Activated CD4-positive, alpha-beta memory T cell treated with anti-CD3 and anti-CD28 coated beads for 36 hours (primary cell): ENCODE measurements around the gene LYZL2. TPM values are rescaled to one million over a fixed set of nuclear protein-coding genes. Genes with fewer than 3 reads are reported as not detected.
"Not testable (repeated sequence)": the region's sequence is repeated elsewhere in the genome, so short reads cannot be mapped to it uniquely, and the experiment has no call there.

Experiments used
- CTCF ChIA-PET: fragments of 350-600 bp; sonication (Branson Sonifier 250); formaldehyde crosslinking; loops from one replicate; lab custom pipeline; 2021; ENCODE audit warnings: antibody characterized with exemption, inconsistent platforms; lab: Charles Lee
- POLR2A ChIA-PET: fragments of 350-600 bp; sonication (Branson Sonifier 250); formaldehyde crosslinking; loops from one replicate; lab custom pipeline; 2021; ENCODE audit warnings: antibody characterized with exemption; lab: Charles Lee
- DNase-seq: peaks from one replicate; pipeline ENCODE4 v3.0.0-alpha.2; 2020
- H3K27ac Mint-ChIP-seq: one replicate; pipeline ENCODE4 v1.8.0; 2021; ENCODE audit warnings: mixed read lengths
- H3K27me3 Mint-ChIP-seq: one replicate; pipeline ENCODE4 v1.8.0; 2021; ENCODE audit warnings: mixed read lengths
- H3K36me3 Mint-ChIP-seq: one replicate; pipeline ENCODE4 v1.8.0; 2021; ENCODE audit warnings: mixed read lengths
- H3K4me1 Mint-ChIP-seq: one replicate; pipeline ENCODE4 v1.8.0; 2021; ENCODE audit warnings: low read depth, mixed read lengths
- H3K4me3 Mint-ChIP-seq: one replicate; pipeline ENCODE4 v1.8.0; 2021; ENCODE audit warnings: mild to moderate bottlenecking, mixed read lengths
- H3K9me3 Mint-ChIP-seq: one replicate; pipeline ENCODE4 v1.8.0; 2021; ENCODE audit warnings: mixed read lengths
- intact Hi-C: fragments of 100-400 bp; cut with micrococcal nuclease; formaldehyde crosslinking; loops from one replicate; pipeline ENCODE4 v1.15.1; 2023
- total RNA-seq, 2 experiments: library from RNA; stranded (reverse); gene quantifications; one replicate each; pipeline ENCODE4 v1.2.3, GENCODE V29; 2021

Gene LYZL2
- total RNA-seq = not detected

GRCh38 chr10:30629653-30630052 is at the start of gene LYZL2:
TSS of gene LYZL2 (minus strand) at chr10:30629753. CDS start at chr10:30626915, 2,838 bp downstream.
- no peak within 1 kb of the TSS for H3K27ac Mint-ChIP-seq
- no peaks in the 10 kb centered on the region for H3K9me3 Mint-ChIP-seq
- no peak for DNase-seq
- no peaks in the 10 kb centered on the region for H3K36me3 Mint-ChIP-seq
- ChIA-PET CTCF (interaction anchor here (1.6 kb wide), 1 partner anchor 10 kb away, joined by 9 read pairs; no protein-coding TSS in a partner anchor), POLR2A (no interaction called here)
- H3K27me3 Mint-ChIP-seq = peaks cover 10% of the 10 kb centered on the region
- H3K4me1 Mint-ChIP-seq = no peaks in the 10 kb centered on the region
- intact Hi-C loops = no loop called here
- H3K4me3 Mint-ChIP-seq = no peak within 1 kb of the TSS

DNA sequence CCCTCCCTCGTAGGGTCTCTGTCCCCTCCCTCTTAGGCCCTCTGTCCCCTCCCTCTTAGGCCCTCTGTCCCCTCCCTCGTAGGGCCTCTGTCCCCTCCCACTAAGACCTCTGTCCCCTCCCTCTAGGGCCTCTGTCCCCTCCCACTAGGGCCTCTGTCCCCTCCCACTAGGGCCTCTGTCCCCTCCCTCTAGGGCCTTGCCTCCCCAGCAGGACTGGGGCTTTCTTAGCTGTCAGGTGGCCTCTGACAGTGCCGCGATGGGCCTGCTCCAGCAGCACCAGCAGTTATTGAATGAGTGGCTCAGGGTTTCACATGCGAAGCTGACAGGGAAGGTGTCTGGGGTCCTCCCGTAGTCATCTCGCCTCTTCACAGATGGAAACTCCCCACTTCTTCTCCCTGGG is 48.1 kb upstream of the LYZL2 start:
- H3K27ac Mint-ChIP-seq, H3K4me3 Mint-ChIP-seq, H3K27me3 Mint-ChIP-seq, POLR2A ChIA-PET, H3K36me3 Mint-ChIP-seq, CTCF ChIA-PET, intact Hi-C loops: not testable (repeated sequence)
- peaks cover 52% of the 10 kb centered on the region for H3K4me1 Mint-ChIP-seq
- peak; percentile 81 for DNase-seq
- peaks cover 16% of the 10 kb centered on the region for H3K9me3 Mint-ChIP-seq

DNA sequence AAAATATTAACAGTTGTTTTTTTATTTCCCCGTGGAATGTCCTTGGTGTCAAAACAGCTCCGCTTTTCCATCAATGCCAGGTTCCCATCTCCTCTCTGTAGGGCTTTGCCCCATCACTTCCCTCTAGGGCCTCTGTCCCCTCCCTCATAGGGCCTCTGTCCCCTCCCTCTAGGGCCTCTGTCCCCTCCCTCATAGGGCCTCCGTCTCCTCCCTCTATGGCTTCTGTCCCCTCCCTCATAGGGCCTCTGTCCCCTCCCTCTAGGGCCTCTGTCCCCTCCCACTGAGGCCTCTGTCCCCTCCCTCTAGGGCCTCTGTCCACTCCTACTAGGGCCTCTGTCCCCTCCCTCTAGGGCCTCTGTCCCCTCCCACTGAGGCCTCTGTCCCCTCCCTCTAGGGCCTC is 47.6 kb upstream of the LYZL2 start:
- H3K4me1 Mint-ChIP-seq = peaks cover 52% of the 10 kb centered on the region
- DNase-seq = peak; percentile 52

DNA sequence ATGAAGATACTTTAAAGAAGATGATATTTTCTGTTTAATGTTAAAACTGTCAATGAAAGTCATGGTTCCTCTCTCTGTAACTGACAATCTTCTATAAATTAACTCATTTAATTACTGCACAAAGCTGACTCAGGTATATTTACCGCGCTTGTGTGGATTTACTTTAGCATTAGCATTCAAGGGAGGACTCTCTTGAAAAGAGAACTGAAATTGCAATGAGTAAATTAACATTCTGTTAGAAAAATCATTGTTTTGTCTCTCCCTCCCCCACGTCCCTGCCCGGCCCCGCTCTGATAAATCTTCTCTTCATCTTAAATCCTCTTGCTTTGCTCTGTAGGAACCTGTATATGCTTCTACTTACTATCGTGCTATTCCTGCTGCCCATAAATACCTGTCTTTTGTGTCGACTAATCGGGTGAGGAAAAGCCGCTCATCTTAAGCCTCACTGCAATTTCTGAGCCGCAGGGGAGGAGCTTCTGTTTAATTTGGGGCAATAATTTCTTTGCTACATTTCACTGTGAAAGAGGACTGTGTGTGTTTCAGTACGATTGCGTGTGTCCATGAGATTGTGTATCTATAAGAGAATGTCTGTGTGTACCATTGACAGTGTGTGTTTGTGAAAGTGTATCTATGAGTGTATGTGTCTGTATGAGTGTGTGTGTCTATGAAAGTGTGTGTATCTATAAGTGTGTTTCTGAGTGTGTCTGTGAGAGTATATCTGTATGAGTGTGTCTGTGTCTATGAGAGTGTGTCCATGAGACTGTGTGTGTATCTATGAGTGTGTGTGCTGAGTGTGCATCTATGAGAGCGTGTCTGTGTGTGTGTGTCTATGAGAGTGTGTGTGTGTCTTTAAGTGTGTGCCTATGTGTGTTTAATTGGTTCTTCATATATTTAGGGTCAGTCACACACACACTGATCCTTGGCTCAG is 46.5 kb upstream of the LYZL2 start:
- ChIA-PET POLR2A (interaction anchor here (0.6 kb wide), 1 partner anchor 19 kb away, joined by 3 read pairs; no protein-coding TSS in a partner anchor), CTCF (interaction anchor here (1.0 kb wide), 1 partner anchor 11 kb away, joined by 4 read pairs; no protein-coding TSS in a partner anchor)
- Mint-ChIP-seq H3K9me3 (peaks cover 16% of the 10 kb centered on the region), H3K27ac (no peak overlapping the region), H3K4me1 (peaks cover 49% of the 10 kb centered on the region), H3K4me3 (no peak overlapping the region), H3K36me3 (peaks cover 5% of the 10 kb centered on the region), H3K27me3 (peaks cover 9% of the 10 kb centered on the region)
- no peak for DNase-seq
- intact Hi-C loops = no loop called here

More for the DNA sequence above, 47.6 kb upstream of the LYZL2 start:
- H3K36me3 Mint-ChIP-seq, CTCF ChIA-PET, POLR2A ChIA-PET, H3K27me3 Mint-ChIP-seq, intact Hi-C loops: not testable (repeated sequence)
- Mint-ChIP-seq H3K9me3 (peaks cover 16% of the 10 kb centered on the region), H3K4me3 (peak overlapping the region; percentile 28), H3K27ac (peak overlapping the region; percentile 72)

- no peak for DNase-seq
- Mint-ChIP-seq H3K36me3 (no peaks in the 10 kb centered on the region), H3K4me1 (peaks cover 45% of the 10 kb centered on the region), H3K9me3 (peaks cover 8% of the 10 kb centered on the region), H3K27me3 (peaks cover 12% of the 10 kb centered on the region), H3K4me3 (peak overlapping the region; percentile 8), H3K27ac (peak overlapping the region; percentile 64)
- CTCF ChIA-PET = no interaction called here
- POLR2A ChIA-PET = no interaction called here
- intact Hi-C loops = no loop called here
Observed at GRCh38 chr10:30674796-30675195, 45.2 kb upstream of the LYZL2 start.

- H3K36me3 Mint-ChIP-seq = not testable (repeated sequence)
Observed at GRCh38 chr10:30673262-30673661, 43.7 kb upstream of the LYZL2 start.

GRCh38 chr10:30672338-30672737 is 42.8 kb upstream of the LYZL2 start:
- POLR2A ChIA-PET = interaction anchor here (2.1 kb wide), 1 partner anchor 29 kb away, joined by 7 read pairs; no protein-coding TSS in a partner anchor
- CTCF ChIA-PET = interaction anchor here (0.7 to 4.3 kb wide), 6 partner anchors 32 to 280 kb away, joined by 3 to 62 read pairs (median 5); no protein-coding TSS in a partner anchor
- DNase-seq, intact Hi-C loops, H3K36me3 Mint-ChIP-seq, H3K9me3 Mint-ChIP-seq: not testable (repeated sequence)
- Mint-ChIP-seq H3K4me3 (peak overlapping the region; percentile 36), H3K27me3 (peaks cover 16% of the 10 kb centered on the region), H3K4me1 (peaks cover 31% of the 10 kb centered on the region), H3K27ac (peak overlapping the region; percentile 72)

More at GRCh38 chr10:30673262-30673661, 43.7 kb upstream of the LYZL2 start:
- H3K9me3 Mint-ChIP-seq, CTCF ChIA-PET, H3K4me3 Mint-ChIP-seq, DNase-seq, intact Hi-C loops, POLR2A ChIA-PET, H3K27ac Mint-ChIP-seq: not testable (repeated sequence)
- peaks cover 15% of the 10 kb centered on the region for H3K27me3 Mint-ChIP-seq
- peaks cover 35% of the 10 kb centered on the region for H3K4me1 Mint-ChIP-seq

DNA sequence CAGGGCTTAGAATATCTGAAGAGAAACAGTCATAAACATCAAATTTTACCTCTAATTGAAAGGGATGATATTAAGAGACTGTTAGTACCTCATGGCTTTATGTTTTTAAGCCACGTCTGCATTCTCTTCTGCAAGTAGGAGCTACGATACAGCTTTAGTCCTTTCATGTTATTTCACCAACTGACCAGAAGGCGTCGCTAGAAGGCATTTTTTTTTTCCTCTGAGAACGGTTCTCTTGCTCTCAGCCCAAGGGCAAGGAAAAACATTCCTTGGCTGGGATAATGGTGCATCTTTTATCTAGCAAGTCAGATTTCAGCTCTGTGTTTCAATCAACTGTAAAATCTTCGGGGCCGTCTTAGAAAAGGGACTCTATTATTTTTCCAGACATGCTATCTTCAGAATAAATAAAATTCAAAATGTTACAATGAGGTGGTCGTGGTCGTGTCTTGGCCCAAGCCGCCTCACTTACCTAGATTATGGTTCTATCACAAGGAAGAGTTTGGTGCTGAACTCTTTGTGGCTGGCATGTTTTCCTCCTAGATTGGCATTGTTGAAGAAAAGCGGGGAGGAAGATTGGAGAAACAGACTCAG is 41.6 kb upstream of the LYZL2 start:
- POLR2A ChIA-PET = interaction anchor here (0.6 to 2.1 kb wide), 4 partner anchors 10 to 936 kb away, joined by 3 to 7 read pairs (median 3); no protein-coding TSS in a partner anchor
- no peak for DNase-seq
- intact Hi-C loops = no loop called here

GRCh38 chr10:30667982-30668381 is 38.4 kb upstream of the LYZL2 start:
- intact Hi-C loops = not testable (repeated sequence)

More for the DNA sequence above, 41.6 kb upstream of the LYZL2 start:
- Mint-ChIP-seq H3K4me1 (peaks cover 31% of the 10 kb centered on the region), H3K27ac (peak overlapping the region; percentile 52), H3K27me3 (peaks cover 17% of the 10 kb centered on the region), H3K36me3 (no peaks in the 10 kb centered on the region), H3K4me3 (peak overlapping the region; percentile 49), H3K9me3 (no peaks in the 10 kb centered on the region)
- CTCF ChIA-PET = interaction anchor here (0.6 to 4.3 kb wide), 35 partner anchors 10 to 1266 kb away, joined by 3 to 62 read pairs (median 4); no protein-coding TSS in a partner anchor

DNA sequence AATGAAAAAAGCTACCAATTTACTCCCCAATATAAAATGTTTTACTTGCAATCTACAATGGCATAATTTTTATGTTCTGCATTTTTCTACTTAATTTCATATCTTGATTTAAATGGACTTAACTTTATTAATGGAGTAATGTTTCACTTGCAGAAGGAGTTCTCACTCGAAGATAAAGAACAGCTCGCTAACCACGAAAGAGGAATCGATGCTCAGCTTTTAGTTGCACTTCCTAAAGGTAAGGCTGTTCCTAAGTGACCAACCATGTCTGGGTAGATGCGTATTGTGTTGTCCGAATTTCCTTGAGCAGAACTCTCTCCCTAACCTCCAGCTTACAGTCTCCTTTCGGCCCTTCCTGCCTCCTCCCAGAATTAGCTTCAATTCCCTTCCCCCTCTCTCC is 33.9 kb upstream of the LYZL2 start:
- CTCF ChIA-PET, H3K4me3 Mint-ChIP-seq, POLR2A ChIA-PET, H3K9me3 Mint-ChIP-seq, DNase-seq, H3K4me1 Mint-ChIP-seq, H3K27ac Mint-ChIP-seq, H3K36me3 Mint-ChIP-seq, intact Hi-C loops: not testable (repeated sequence)
- peaks cover 25% of the 10 kb centered on the region for H3K27me3 Mint-ChIP-seq

More at GRCh38 chr10:30667982-30668381, 38.4 kb upstream of the LYZL2 start:
- H3K9me3 Mint-ChIP-seq, H3K27ac Mint-ChIP-seq, DNase-seq, H3K36me3 Mint-ChIP-seq, CTCF ChIA-PET, POLR2A ChIA-PET, H3K4me3 Mint-ChIP-seq: not testable (repeated sequence)
- Mint-ChIP-seq H3K4me1 (peaks cover 22% of the 10 kb centered on the region), H3K27me3 (peaks cover 26% of the 10 kb centered on the region)

GRCh38 chr10:30662814-30663213 is 33.3 kb upstream of the LYZL2 start:
- no peak for DNase-seq
- no peaks in the 10 kb centered on the region for H3K9me3 Mint-ChIP-seq
- peaks cover 28% of the 10 kb centered on the region for H3K27me3 Mint-ChIP-seq
- intact Hi-C loops = no loop called here
- no peaks in the 10 kb centered on the region for H3K4me1 Mint-ChIP-seq
- no peak overlapping the region for H3K4me3 Mint-ChIP-seq
- no peaks in the 10 kb centered on the region for H3K36me3 Mint-ChIP-seq
- ChIA-PET POLR2A (no interaction called here), CTCF (no interaction called here)
- H3K27ac Mint-ChIP-seq = no peak overlapping the region

- intact Hi-C loops, H3K27ac Mint-ChIP-seq, POLR2A ChIA-PET, H3K4me3 Mint-ChIP-seq, H3K4me1 Mint-ChIP-seq, H3K36me3 Mint-ChIP-seq, H3K9me3 Mint-ChIP-seq, DNase-seq: not testable (repeated sequence)
- CTCF ChIA-PET = interaction anchor here (1.5 to 2.3 kb wide), 2 partner anchors 10 to 22 kb away, joined by 6 to 9 read pairs; no protein-coding TSS in a partner anchor
- H3K27me3 Mint-ChIP-seq = peaks cover 33% of the 10 kb centered on the region
Observed at GRCh38 chr10:30660314-30660713, 30.8 kb upstream of the LYZL2 start.
